GM12878 (cell line): ENCODE data around the gene SEMA5A. TPM values are rescaled to one million over a fixed set of nuclear protein-coding genes. Genes with fewer than 3 reads are reported as not detected.

Experiments
- ATAC-seq: fragments of 200-7000 bp; cut with Tn5 transposase; 3 replicates; pipeline ENCODE4 v1.9.1; 2020; ENCODE audit warnings: mild to moderate bottlenecking, moderate library complexity
- BruUV-seq: library from RNA; stranded (reverse); fragments of 400-500 nt; replicated peaks from 2 replicates; lab custom pipeline; 2021; lab: Mats Ljungman, UMichigan
- CTCF ChIA-PET: fragments of 300-600 bp; sonication (Branson Sonifier 250); formaldehyde crosslinking; extraction: SDS; loops from one replicate; lab custom pipeline; 2021; ENCODE audit warnings: inconsistent platforms; lab: Yijun Ruan, JAX
- POLR2A ChIA-PET: fragments of 350-600 bp; formaldehyde crosslinking; extraction: SDS; loops from one replicate; lab custom pipeline; 2021; ENCODE audit warnings: inconsistent platforms; lab: Charles Lee
- RAD21 ChIA-PET: fragments of 300-600 bp; sonication (Branson Sonifier 250); formaldehyde crosslinking; loops from one replicate; lab custom pipeline; 2023; ENCODE audit warnings: antibody characterized with exemption; ENCODE audit not compliant: unreplicated experiment; lab: Charles Lee
- SMC1A ChIA-PET: fragments of 300-600 bp; sonication (Branson Sonifier 250); formaldehyde crosslinking; loops from one replicate; lab custom pipeline; 2023; ENCODE audit not compliant: unreplicated experiment, uncharacterized antibody; lab: Charles Lee
- DNase-seq: peaks from one replicate; pipeline ENCODE4 v3.0.0-alpha.2; 2011; ENCODE audit warnings: low read depth, low spot score
- FAIRE-seq: peaks from 3 replicates; lab custom pipeline; 2011; peaks lifted over from hg19 to GRCh38; lab: Jason Lieb, UNC
- H2AFZ ChIP-seq: 2 replicates; pipeline ENCODE4 v1.6.0; 2011; ENCODE audit warnings: low read depth, low read length, control low read depth; ENCODE audit not compliant: control insufficient read depth
- H3K27ac ChIP-seq: 2 replicates; pipeline ENCODE4 v1.5.1; 2011; ENCODE audit warnings: control low read depth; ENCODE audit not compliant: control insufficient read depth, insufficient read depth
- H3K27me3 ChIP-seq, 2 experiments: replicated peaks in 1 of 2; 2 replicates each; pipeline versions ENCODE4 v1.6.0 to v1.6.1; 2011; ENCODE audit warnings: low read length in 1 of 2; ENCODE audit not compliant: control insufficient read depth in 2 of 2, insufficient read depth in 2 of 2
- H3K36me3 ChIP-seq, 2 experiments: 2 replicates each; pipeline ENCODE4 v1.5.1; 2011; ENCODE audit warnings: low read length in 1 of 2; ENCODE audit not compliant: control insufficient read depth in 2 of 2, insufficient read depth in 2 of 2
- H3K4me1 ChIP-seq: 2 replicates; pipeline ENCODE4 v1.6.1; 2011; ENCODE audit warnings: mild to moderate bottlenecking, low read length, moderate library complexity, mixed read lengths; ENCODE audit not compliant: control insufficient read depth, insufficient read depth
- H3K4me2 ChIP-seq: 2 replicates; pipeline ENCODE4 v1.6.0; 2011; ENCODE audit warnings: control low read depth; ENCODE audit not compliant: control insufficient read depth, insufficient read depth
- H3K4me3 ChIP-seq: fragments of 200-600 bp; sonication (generic); 2 replicates; pipeline ENCODE4 v1.5.1; 2016
- H3K79me2 ChIP-seq: 2 replicates; pipeline ENCODE4 v1.6.0; 2011; ENCODE audit warnings: low read length; ENCODE audit not compliant: control insufficient read depth, insufficient read depth
- H3K9ac ChIP-seq: 2 replicates; pipeline ENCODE4 v1.8.0; 2011; ENCODE audit warnings: low read length, control low read depth, mixed read lengths; ENCODE audit not compliant: control insufficient read depth, insufficient read depth
- H3K9me3 ChIP-seq: replicated peaks from 3 replicates; pipeline ENCODE4 v1.5.1; 2011; ENCODE audit warnings: mild to moderate bottlenecking, low read length; ENCODE audit not compliant: control insufficient read depth, insufficient read depth
- H4K20me1 ChIP-seq: 2 replicates; pipeline ENCODE4 v1.6.0; 2011; ENCODE audit not compliant: control insufficient read depth, insufficient read depth
- ASH2L ChIP-seq: fragments of 300-600, 200-600 bp; sonication (generic); IDR thresholded peaks from 2 replicates; pipeline ENCODE4 v1.6.1; 2017; ENCODE audit warnings: low read depth, mild to moderate bottlenecking, borderline replicate concordance
- BCL11A ChIP-seq: IDR thresholded peaks from 2 replicates; pipeline ENCODE4 v1.6.1; 2011; ENCODE audit warnings: low read depth, low read length
- CEBPZ ChIP-seq: fragments of 150-350 bp; IDR thresholded peaks from 2 replicates; pipeline ENCODE4 v1.6.1; 2016; ENCODE audit warnings: low read depth, low read length
- CHD2 ChIP-seq: IDR thresholded peaks from 2 replicates; pipeline ENCODE4 v1.6.1; 2011; ENCODE audit warnings: low read depth, low read length, improper control_type of control experiment, borderline replicate concordance
- EP300 ChIP-seq, 2 experiments: fragments of 150-350 bp in 1 of 2; IDR thresholded peaks; 2 replicates each; pipeline ENCODE4 v1.6.1; 2011 to 2012; ENCODE audit warnings: low read depth in 2 of 2, low read length in 2 of 2, borderline replicate concordance in 1 of 2, improper control_type of control experiment in 1 of 2, inconsistent platforms in 1 of 2; ENCODE audit not compliant: control insufficient read depth in 1 of 2
- IRF5 ChIP-seq: fragments of 450-650 bp; IDR thresholded peaks from 2 replicates; pipeline ENCODE4 v1.6.1; 2017; ENCODE audit warnings: borderline replicate concordance
- KAT2A ChIP-seq: conservative IDR thresholded peaks from 2 replicates; pipeline ENCODE4 v1.6.1; 2011; ENCODE audit warnings: low read depth, low read length; ENCODE audit not compliant: control insufficient read depth
- RELA ChIP-seq: fragments of 450-650 bp; IDR thresholded peaks from 2 replicates; pipeline ENCODE4 v1.8.0; 2014; ENCODE audit warnings: borderline replicate concordance; ENCODE audit not compliant: partially characterized antibody
- STAT3 ChIP-seq: IDR thresholded peaks from 2 replicates; pipeline ENCODE4 v1.6.1; 2011; ENCODE audit warnings: low read depth, low read length, improper control_type of control experiment
- TCF7 ChIP-seq: IDR thresholded peaks from 2 replicates; pipeline ENCODE4 v1.6.1; 2014; ENCODE audit warnings: antibody characterized with exemption, borderline replicate concordance
- USF1 ChIP-seq: IDR thresholded peaks from 2 replicates; pipeline ENCODE4 v1.6.1; 2011; ENCODE audit warnings: borderline replicate concordance, low read depth, mild to moderate bottlenecking, moderate library complexity, mixed read lengths, low read length; ENCODE audit not compliant: insufficient read depth; ENCODE audit errors: extremely low read length
- ZNF24 ChIP-seq: fragments of 450-650 bp; IDR thresholded peaks from 2 replicates; pipeline ENCODE4 v1.6.1; 2017; ENCODE audit warnings: antibody characterized with exemption, mild to moderate bottlenecking
- WGBS: methylation state at CpG from one replicate; pipeline ENCODE4 v1.1.6; 2016; ENCODE audit warnings: low lambda C conversion rate; ENCODE audit not compliant: insufficient replicate concordance, insufficient coverage; ENCODE audit errors: missing lambda C conversion rate; 5-methylcytosine and 5-hydroxymethylcytosine counted together
- in situ Hi-C: fragments of 300-500 bp; cut with MboI; formaldehyde crosslinking; loops from 9 replicates; pipeline ENCODE4 v1.14.3; 2018; ENCODE audit warnings: mixed read lengths
- intact Hi-C: fragments of 100-400 bp; cut with micrococcal nuclease; formaldehyde crosslinking; loops from one replicate; pipeline ENCODE4 v1.14.2; 2022; ENCODE audit not compliant: unreplicated experiment
- polyA plus RNA-seq, 11 experiments: library from polyadenylated mRNA; depleted of rRNA in 4 of 11; unstranded in 6 of 11; stranded (reverse) in 5 of 11; fragments of >200 nt; fragmentation: Nextera tagmentation in 4 of 11; fragmentation: Illumina TruSeq in 1 of 11; extraction: Ambion mirVana in 4 of 11; extraction: Trizol in 1 of 11; gene quantifications; 1 replicate in 1 of 11; 2 replicates in 10 of 11; pipeline versions ENCODE4 v1.2.1 to v1.2.3, GENCODE V29; 2011 to 2016; ENCODE audit warnings: inconsistent platforms in 2 of 11, missing spikeins in 2 of 11, low read depth in 1 of 11
- total RNA-seq, 4 experiments: library from RNA; depleted of rRNA in 3 of 4; stranded (reverse); fragments of >200 nt in 3 of 4; fragmentation: Illumina TruSeq in 1 of 4; extraction: Trizol in 1 of 4; gene quantifications; 2 replicates each; pipeline versions ENCODE4 v1.2.1 to v1.2.3, GENCODE V29; 2013 to 2021

The SEMA5A gene
- total and polyA plus RNA-seq, 10 of the 15 experiments (the other 5 are each of a cell fraction or from before 2014, with no cell fraction given), result 0.03 to 2.4 (median 0.09) TPM; not detected in 1

GRCh38 chr5:9251379-9251980 is 294.4 kb downstream of the SEMA5A start:
- Histone ChIP-seq H3K27me3 (no peaks in the 10 kb centered on the region), H4K20me1 (no peaks in the 10 kb centered on the region), H3K79me2 (no peaks in the 10 kb centered on the region), H3K27ac (no peak overlapping the region), H3K9me3 (no peaks in the 10 kb centered on the region), H3K36me3 (no peaks in the 10 kb centered on the region), H2AFZ (no peak overlapping the region), H3K4me3 (no peak overlapping the region), H3K4me2 (no peak overlapping the region), H3K4me1 (no peaks in the 10 kb centered on the region), H3K9ac (no peak overlapping the region)
- WGBS, result 50% methylated on average over 2 of the region's 2 CpGs
- DNase-seq (no peak), FAIRE-seq (no peak), ATAC-seq (no peak)
- SMC1A ChIA-PET, result no interaction called here
- no TSS peak for BruUV-seq
- RAD21 ChIA-PET, result no interaction called here
- CTCF ChIA-PET, result no interaction called here
- intact Hi-C loops (no loop called here), in situ Hi-C loops (no loop called here)
- TF ChIP-seq BCL11A (no peak), ASH2L (no peak), KAT2A (no peak), IRF5 (no peak), ZNF24 (no peak), TCF7 (no peak), RELA (no peak), CEBPZ (no peak), USF1 (no peak), CHD2 (no peak), STAT3 (no peak), EP300 (IDR thresholded peaks at IDR 0.05; ENCODE audit: borderline replicate concordance in 1 of 2, control insufficient read depth in 1 of 2, low read depth in 2 of 2, low read length in 2 of 2) (no peak)
- POLR2A ChIA-PET, result no interaction called here
